DMS79 (cell line): Measurements from ENCODE around the gene INPP5E.
"Not testable (repeated sequence)": the region's sequence is repeated elsewhere in the genome, so short reads cannot be mapped to it uniquely, and the experiment has no call there.

ENCODE experiments used
- DNase-seq: peaks from one replicate; lab custom pipeline; 2025; lab: John Stamatoyannopoulos, UW

The INPP5E gene

GRCh38 chr9:136429075-136429628 is 10.5 kb downstream of the INPP5E start:
- no peak for DNase-seq

DNA sequence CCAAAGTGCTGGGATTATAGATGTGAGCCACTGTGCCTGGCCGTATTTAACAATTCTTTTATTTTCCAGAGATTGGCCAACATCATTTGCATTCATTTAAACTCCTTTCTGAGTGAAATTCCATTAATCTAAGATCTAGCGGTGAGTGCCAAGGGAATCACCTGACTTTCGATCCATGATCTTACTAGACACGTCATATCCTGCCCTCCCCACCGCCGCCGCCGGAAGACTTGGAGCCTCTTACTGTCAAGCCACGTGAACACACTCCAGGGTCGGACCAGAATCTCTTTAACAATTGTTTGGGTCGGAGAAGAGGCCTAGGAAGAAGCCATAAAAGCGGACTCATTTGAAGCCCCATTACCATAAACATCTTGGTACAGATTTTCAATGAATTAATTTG is 12.9 kb downstream of the INPP5E start:
- no peak for DNase-seq

GRCh38 chr9:136425367-136425766 is 14.3 kb downstream of the INPP5E start:
- DNase-seq: not testable (repeated sequence)

DNA sequence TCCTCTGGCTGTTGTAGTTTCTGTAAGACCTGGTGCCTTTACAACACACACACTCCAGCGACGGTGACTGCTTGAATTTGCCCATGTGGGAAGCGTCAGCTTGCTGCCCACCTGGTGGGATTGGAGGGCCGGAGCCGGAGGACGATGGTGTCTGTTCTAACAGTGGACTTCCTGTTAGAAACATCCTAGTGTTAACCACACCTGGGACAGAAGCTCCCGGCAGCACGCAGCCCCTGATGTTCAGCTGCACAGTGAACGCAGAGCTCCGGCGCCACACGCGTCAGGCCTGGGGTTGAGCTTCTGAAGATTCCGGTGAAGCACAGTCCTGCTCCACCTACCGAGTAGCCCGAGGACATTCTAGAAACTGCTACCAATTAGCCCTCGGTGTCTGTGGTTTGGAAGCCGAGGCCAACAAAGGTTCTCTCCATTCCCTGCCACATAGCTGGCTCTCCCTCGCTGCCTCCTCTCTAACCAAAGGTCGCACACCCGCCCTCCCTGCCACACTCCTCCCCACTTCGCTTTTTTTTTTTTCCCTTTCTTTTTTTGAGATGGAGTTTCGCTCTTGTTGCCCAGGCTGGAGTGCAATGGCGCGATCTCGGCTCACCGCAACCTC is 14.8 kb downstream of the INPP5E start:
- DNase-seq: no peak

GRCh38 chr9:136423432-136424146 is 16.1 kb downstream of the INPP5E start:
- DNase-seq: no peak

DNA sequence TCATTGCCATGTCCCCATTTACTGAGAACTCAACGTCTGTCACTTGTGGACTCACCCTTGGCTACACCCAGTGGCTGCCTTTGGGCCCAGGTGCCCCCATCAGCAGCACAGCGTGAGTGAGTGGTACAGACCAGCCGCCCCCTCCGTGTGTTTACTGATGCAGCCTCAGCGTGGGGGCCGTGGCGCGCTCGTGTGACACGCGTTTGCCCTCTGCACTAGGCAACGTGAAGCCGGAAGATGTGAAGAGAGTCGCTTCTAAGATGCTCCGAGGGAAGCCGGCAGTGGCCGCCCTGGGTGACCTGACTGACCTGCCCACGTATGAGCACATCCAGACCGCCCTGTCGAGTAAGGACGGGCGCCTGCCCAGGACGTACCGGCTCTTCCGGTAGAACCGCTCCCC is 16.8 kb downstream of the INPP5E start:
- no peak for DNase-seq

- no peak for DNase-seq
These were observed 17.9 kb downstream of the INPP5E start for GRCh38 chr9:136421791-136422190.

GRCh38 chr9:136419092-136419420 is 20.6 kb downstream of the INPP5E start:
- DNase-seq: no peak

DNA sequence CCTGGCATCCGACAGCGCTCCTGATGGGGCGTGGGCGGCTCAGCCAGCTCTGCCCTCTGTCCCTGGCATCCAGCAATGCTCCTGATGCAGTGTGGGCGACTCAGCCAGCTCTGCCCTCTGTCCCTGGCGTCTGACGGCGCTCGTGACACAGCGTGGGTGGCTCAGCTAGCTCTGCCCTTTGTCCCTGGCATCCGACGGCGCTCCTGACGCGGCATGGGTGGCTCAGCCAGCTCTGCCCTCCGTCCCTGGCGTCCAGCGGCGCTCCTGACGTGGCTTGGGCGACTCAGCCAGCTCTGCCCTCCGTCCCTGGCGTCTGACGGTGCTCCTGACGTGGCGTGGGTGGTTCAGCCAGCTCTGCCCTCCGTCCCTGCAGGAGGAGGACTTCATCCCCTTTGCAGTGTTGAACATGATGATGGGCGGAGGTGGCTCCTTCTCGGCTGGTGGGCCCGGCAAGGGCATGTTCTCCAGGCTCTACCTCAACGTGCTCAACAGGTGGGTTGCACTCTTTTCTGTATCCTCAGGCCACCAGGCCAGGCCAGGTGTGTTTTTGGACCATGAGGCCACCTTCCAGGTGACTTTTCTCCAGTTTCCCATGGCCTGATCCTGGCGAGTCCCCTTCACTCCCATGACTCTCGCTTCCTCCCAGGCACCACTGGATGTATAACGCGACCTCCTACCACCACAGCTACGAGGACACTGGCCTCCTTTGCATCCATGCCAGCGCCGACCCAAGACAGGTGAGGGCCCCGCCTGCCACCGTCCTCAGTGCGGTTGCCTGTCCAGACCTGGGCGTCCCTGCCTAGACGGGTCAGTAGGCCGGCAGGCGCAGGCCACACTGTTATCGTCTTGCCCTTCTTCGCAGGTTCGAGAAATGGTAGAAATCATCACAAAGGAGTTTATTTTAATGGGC is 21.2 kb downstream of the INPP5E start:
- DNase-seq: no peak

DNA sequence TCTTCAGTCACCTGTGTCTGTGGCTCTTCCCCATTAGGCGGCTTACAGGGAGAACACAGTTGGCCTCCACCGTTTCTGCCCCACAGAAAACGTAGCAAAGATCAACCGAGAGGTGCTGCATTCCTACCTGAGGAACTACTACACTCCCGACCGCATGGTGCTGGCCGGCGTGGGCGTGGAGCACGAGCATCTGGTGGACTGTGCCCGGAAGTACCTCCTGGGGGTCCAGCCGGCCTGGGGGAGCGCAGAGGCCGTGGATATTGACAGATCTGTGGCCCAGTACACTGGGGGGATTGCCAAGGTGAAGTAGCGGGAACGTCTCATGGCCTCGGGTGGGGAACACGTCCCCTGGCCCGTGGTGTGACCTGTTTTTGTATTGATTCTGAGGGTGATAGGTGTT is 22.7 kb downstream of the INPP5E start:
- DNase-seq: no peak

GRCh38 chr9:136416427-136416826 is 23.2 kb downstream of the INPP5E start:
- no peak for DNase-seq

DNA sequence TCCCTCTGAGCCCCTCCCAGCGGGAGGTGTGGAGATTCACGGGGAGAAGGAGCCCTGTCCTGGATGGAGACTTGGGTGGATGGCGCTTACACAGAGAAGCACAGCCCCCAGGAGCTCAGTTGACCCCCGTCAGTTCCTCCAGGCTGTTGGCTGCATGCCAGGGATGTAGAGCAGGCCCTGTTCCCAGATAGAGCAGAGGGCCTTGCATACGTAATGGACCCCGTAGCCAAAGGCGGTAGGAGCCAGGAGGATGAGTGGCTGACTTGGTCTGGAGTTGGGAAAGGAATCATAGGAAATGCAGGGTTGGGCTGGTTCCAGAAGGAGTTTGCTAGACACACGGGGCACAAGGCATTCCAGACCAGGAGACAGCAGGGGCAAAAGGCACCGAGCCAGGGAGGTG is 26.7 kb downstream of the INPP5E start:
- DNase-seq: no peak

DNA sequence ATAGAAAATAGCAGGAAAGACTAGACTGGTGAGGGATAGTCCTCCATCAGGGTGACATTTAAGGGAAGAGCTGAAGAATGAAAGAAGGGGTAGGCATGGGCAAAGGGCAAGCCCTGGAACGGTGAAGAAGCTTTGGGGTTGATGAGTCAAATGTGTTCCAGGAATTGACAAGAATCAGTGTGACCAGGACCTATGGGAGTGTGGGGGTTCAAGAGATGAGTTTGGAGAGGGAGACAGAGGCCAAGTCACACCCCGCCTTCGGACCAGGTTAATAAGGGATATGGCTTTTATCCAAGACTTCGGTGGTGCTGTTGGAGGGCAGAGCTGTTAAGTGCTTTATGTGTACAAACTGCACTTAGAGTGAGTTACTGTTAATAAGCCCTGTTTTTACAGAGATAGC is 28.3 kb downstream of the INPP5E start:
- DNase-seq: no peak

- DNase-seq: peak; percentile 79
These were observed 29.0 kb downstream of the INPP5E start, which contains the start of the genes ENTR1 and PMPCA for GRCh38 chr9:136410500-136411287. Gene ENTR1, minus strand, starts transcription at chr9:136410614. Its CDS starts 217 bp downstream, at chr9:136410397. Gene PMPCA, plus strand, starts transcription at chr9:136410658. Its CDS starts 11 bp downstream, at chr9:136410669.

DNA sequence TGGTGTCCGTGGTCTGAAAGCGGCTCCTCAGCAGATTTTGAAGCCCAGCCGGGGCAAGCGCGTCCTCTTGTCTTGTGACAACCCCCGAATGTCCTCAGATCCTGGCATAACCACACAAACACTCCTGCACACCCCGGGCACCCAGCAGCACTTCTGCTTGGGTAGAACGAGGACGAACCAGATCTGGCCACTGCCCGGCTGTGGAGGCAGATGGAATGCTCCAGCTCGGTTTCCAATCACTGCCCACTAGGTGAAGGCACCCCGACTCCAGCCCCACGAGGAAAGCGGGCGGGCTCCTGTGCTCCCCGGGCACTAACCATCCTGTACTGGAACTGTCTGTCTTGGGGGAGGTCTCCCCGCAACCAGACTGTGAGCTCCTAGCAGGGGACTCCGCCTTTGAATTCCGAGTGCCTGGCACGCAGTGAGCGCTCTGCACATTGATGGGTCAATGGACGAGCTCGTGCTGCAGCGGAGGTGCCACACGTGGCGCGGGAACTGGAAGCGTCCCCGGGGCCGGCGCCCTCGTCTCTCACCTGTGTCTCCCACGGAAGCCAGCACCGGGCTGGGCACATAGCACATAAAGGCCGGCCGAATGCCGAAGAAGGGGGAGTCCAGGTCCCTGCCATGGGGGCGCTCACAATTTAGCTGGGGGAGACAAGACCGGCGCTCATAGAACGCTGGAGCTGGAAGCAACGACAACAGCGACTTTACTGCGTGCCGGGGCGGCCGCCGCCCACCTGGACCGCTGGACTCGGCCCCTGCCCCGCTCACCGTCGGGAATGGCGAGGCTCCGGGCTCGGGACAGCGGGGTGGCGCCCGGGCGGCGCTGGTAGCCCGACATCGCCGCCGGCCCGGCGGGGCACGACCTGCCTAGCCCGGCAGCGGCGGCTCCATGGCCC is 29.8 kb downstream of the INPP5E start:
- DNase-seq: no peak

DNA sequence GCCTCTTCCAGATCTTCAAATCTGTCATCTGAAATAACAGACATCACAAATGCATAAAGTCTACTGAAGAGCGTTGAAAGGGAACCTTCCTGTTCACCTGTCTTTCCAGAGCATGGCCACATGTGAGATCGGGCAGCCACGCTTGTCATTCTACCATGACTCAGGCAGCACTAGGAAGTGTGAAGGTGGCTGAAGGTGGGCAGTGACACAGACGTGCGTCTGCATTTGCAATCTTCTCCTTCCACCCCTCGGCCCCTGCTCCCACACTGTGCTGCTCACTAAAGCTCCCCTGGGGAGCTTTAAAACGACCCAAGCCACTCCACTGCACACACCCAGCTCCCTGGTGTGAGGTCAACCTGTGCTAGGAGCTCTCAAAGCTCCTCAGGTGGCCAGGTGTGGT is 31.7 kb downstream of the INPP5E start:
- DNase-seq: no peak

DNA sequence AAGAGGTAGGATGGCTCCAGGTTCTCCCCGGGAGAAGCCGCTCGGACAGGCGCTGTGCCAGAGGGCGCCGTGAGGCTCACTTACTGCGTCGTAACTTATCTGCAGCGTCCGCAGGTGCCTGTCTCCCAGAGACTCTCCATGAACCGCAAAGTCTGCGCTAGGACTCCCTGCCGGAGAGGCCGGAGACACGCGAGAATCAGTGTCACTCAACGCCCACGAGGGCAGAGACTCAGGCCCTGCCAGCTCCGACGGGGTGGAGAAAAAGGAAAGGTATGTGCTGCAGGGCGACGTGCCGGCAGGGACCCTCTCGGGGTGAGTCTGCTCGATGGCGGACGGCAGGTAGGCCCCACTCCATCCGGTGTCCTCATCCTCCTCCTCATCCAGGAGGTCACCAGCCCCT is 32.6 kb downstream of the INPP5E start:
- not testable (repeated sequence) for DNase-seq

- DNase-seq: not testable (repeated sequence)
These were observed 33.7 kb downstream of the INPP5E start for GRCh38 chr9:136405904-136406303.

DNA sequence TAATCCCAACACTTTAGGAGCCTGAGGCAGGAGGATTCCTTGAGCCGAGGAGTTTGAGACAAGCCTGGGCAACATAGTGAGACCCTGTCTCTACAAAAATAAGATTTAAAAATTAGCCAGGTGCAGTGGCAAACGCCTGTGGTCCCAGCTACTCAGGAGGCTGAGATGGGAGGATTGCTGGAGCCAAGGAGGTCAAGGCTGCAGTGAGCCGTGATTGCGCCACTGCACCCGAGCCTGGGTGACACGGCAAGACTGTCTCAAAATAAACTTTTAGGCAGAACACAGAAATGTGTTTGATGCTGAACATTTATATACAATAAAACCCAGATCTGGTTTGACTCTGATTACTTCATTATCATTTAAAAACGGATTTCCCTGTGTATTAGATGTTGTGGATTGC is 34.2 kb downstream of the INPP5E start:
- DNase-seq: no peak

GRCh38 chr9:136404801-136405136 is 34.9 kb downstream of the INPP5E start:
- no peak for DNase-seq
